H1 (cell line): Measurements from ENCODE around the gene KCNH5. TPM values are rescaled to one million over a fixed set of nuclear protein-coding genes. Genes with fewer than 3 reads are reported as not detected.

ENCODE experiments used
- CTCF ChIA-PET: fragments of 300-600 bp; sonication (Branson Sonifier 250); formaldehyde crosslinking; loops from one replicate; lab custom pipeline; 2021; ENCODE audit not compliant: partially characterized antibody; lab: Charles Lee
- POLR2A ChIA-PET: fragments of 300-600 bp; sonication (Branson Sonifier 250); formaldehyde crosslinking; loops from one replicate; lab custom pipeline; 2021; ENCODE audit warnings: inconsistent platforms; ENCODE audit not compliant: partially characterized antibody; lab: Charles Lee
- DNase-seq, 2 experiments: peaks; one replicate each; pipeline versions ENCODE4 v3.0.0 to v3.0.0-alpha.2; 2010 to 2022; ENCODE audit warnings: low spot score in 2 of 2, low read depth in 1 of 2, mixed read lengths in 1 of 2
- FAIRE-seq: peaks from 2 replicates; lab custom pipeline; 2011; peaks lifted over from hg19 to GRCh38; lab: Jason Lieb, UNC
- H2AFZ ChIP-seq: 2 replicates; pipeline ENCODE4 v1.8.1; 2012; ENCODE audit warnings: low read length, inconsistent platforms
- H2AK5ac ChIP-seq: 2 replicates; pipeline ENCODE4 v1.6.1; 2013; ENCODE audit warnings: low read depth, low read length
- H2BK120ac ChIP-seq: replicated peaks from 2 replicates; pipeline ENCODE3; 2013; ENCODE audit warnings: low read depth, low read length, inconsistent platforms
- H2BK12ac ChIP-seq: 2 replicates; pipeline ENCODE4 v1.6.1; 2013; ENCODE audit warnings: low read depth, low read length
- H2BK15ac ChIP-seq: 2 replicates; pipeline ENCODE4 v1.6.1; 2013; ENCODE audit warnings: low read length
- H2BK20ac ChIP-seq: 2 replicates; pipeline ENCODE4 v1.6.1; 2013; ENCODE audit warnings: low read length
- H2BK5ac ChIP-seq: 2 replicates; pipeline ENCODE4 v1.6.1; 2013; ENCODE audit warnings: low read depth, low read length
- H3K14ac ChIP-seq: 2 replicates; pipeline ENCODE4 v1.6.1; 2013; ENCODE audit warnings: inconsistent platforms; ENCODE audit not compliant: insufficient read length
- H3K18ac ChIP-seq: 2 replicates; pipeline ENCODE4 v1.6.1; 2013; ENCODE audit warnings: low read length; ENCODE audit errors: extremely low read depth
- H3K23ac ChIP-seq: 2 replicates; pipeline ENCODE4 v1.6.1; 2013; ENCODE audit warnings: inconsistent platforms; ENCODE audit not compliant: insufficient read length
- H3K23me2 ChIP-seq: 2 replicates; pipeline ENCODE4 v1.6.1; 2013; ENCODE audit warnings: low read depth, low read length
- H3K27ac ChIP-seq: 2 replicates; pipeline ENCODE4 v1.6.1; 2011; ENCODE audit warnings: low read depth, low read length, inconsistent platforms
- H3K27me3 ChIP-seq, 4 experiments: replicated peaks in 1 of 4; 1 replicate in 1 of 4; 2 replicates in 3 of 4; pipeline versions ENCODE4 v1.6.1 to v1.8.1; 2011 to 2013; ENCODE audit warnings: low read length in 3 of 4, mild to moderate bottlenecking in 3 of 4, inconsistent platforms in 2 of 4, mixed read lengths in 2 of 4, moderate library complexity in 1 of 4; ENCODE audit not compliant: control insufficient read depth in 3 of 4, insufficient read depth in 3 of 4; ENCODE audit errors: extremely low read depth in 1 of 4
- H3K36me3 ChIP-seq, 4 experiments: 2 replicates each; pipeline versions ENCODE4 v1.6.1 to v1.8.1; 2011 to 2013; ENCODE audit warnings: mild to moderate bottlenecking in 4 of 4, low read length in 3 of 4, moderate library complexity in 2 of 4, control low read depth in 1 of 4, inconsistent platforms in 1 of 4; ENCODE audit not compliant: insufficient read depth in 4 of 4, control insufficient read depth in 2 of 4
- H3K4ac ChIP-seq: replicated peaks from 2 replicates; pipeline ENCODE3; 2013; ENCODE audit warnings: low read length, low read depth, mixed read lengths, inconsistent platforms; ENCODE audit not compliant: insufficient read length
- H3K4me1 ChIP-seq, 4 experiments: replicated peaks in 1 of 4; 1 replicate in 1 of 4; 2 replicates in 3 of 4; pipeline versions ENCODE4 v1.6.1 to v1.8.1; 2011 to 2013; ENCODE audit warnings: low read length in 3 of 4, inconsistent platforms in 2 of 4, mixed read lengths in 1 of 4; ENCODE audit not compliant: insufficient read depth in 4 of 4, control insufficient read depth in 3 of 4
- H3K4me2 ChIP-seq, 2 experiments: 2 replicates each; pipeline versions ENCODE4 v1.6.1 to v1.8.1; 2011 to 2013; ENCODE audit warnings: low read depth in 2 of 2, low read length in 2 of 2, control low read depth in 1 of 2, inconsistent platforms in 1 of 2, mild to moderate bottlenecking in 1 of 2; ENCODE audit not compliant: insufficient read depth in 1 of 2
- H3K4me3 ChIP-seq, 4 experiments: fragments of 200-600, 300-600 bp in 1 of 4; sonication (generic), shearing (Covaris generic), sonication (Bioruptor Twin) in 1 of 4; 2 replicates each; pipeline versions ENCODE4 v1.5.1 to v1.8.1; 2011 to 2016; ENCODE audit warnings: low read length in 4 of 4, low read depth in 3 of 4, control low read depth in 2 of 4, inconsistent platforms in 2 of 4, mild to moderate bottlenecking in 2 of 4, mixed read lengths in 1 of 4, moderate library complexity in 1 of 4; ENCODE audit not compliant: insufficient read depth in 2 of 4; ENCODE audit errors: extremely low read depth in 1 of 4
- H3K56ac ChIP-seq: replicated peaks from 2 replicates; pipeline ENCODE3; 2013; ENCODE audit warnings: low read depth, mild to moderate bottlenecking, mixed read lengths, low read length, inconsistent platforms; ENCODE audit not compliant: insufficient read length
- H3K79me1 ChIP-seq: 2 replicates; pipeline ENCODE4 v1.6.1; 2013; ENCODE audit warnings: low read depth, low read length, control low read depth
- H3K79me2 ChIP-seq, 2 experiments: 2 replicates each; pipeline versions ENCODE4 v1.6.1 to v1.8.1; 2012 to 2013; ENCODE audit warnings: low read length in 2 of 2, mild to moderate bottlenecking in 2 of 2, inconsistent platforms in 1 of 2; ENCODE audit not compliant: insufficient read depth in 2 of 2, control insufficient read depth in 1 of 2
- H3K9ac ChIP-seq, 4 experiments: replicated peaks in 1 of 4; 1 replicate in 1 of 4; 2 replicates in 3 of 4; pipeline versions ENCODE4 v1.6.1 to v1.8.1; 2011 to 2013; ENCODE audit warnings: low read depth in 3 of 4, low read length in 3 of 4, control low read depth in 2 of 4, mild to moderate bottlenecking in 2 of 4, moderate library complexity in 2 of 4, inconsistent platforms in 1 of 4; ENCODE audit errors: extremely low read depth in 1 of 4
- H3K9me3 ChIP-seq, 2 experiments: 2 replicates each; pipeline versions ENCODE4 v1.6.1 to v1.8.1; 2012 to 2013; ENCODE audit warnings: mild to moderate bottlenecking in 2 of 2, moderate library complexity in 2 of 2, control low read depth in 1 of 2, inconsistent platforms in 1 of 2, low read depth in 1 of 2, low read length in 1 of 2, mixed read lengths in 1 of 2; ENCODE audit not compliant: insufficient read depth in 2 of 2
- H4K20me1 ChIP-seq, 2 experiments: replicated peaks in 1 of 2; 2 replicates each; pipeline versions ENCODE3 to v1.8.1; 2011 to 2013; ENCODE audit warnings: inconsistent platforms in 2 of 2, low read length in 2 of 2, mild to moderate bottlenecking in 1 of 2; ENCODE audit not compliant: insufficient read depth in 2 of 2, control insufficient read depth in 1 of 2
- H4K5ac ChIP-seq: 2 replicates; pipeline ENCODE4 v1.6.1; 2013; ENCODE audit warnings: low read length, low read depth, mixed read lengths, inconsistent platforms; ENCODE audit not compliant: insufficient read length
- H4K8ac ChIP-seq: 2 replicates; pipeline ENCODE4 v1.8.0; 2013; ENCODE audit warnings: mild to moderate bottlenecking, moderate library complexity, low read length, inconsistent platforms; ENCODE audit not compliant: insufficient read depth; ENCODE audit errors: extremely low read depth
- H4K91ac ChIP-seq: replicated peaks from 2 replicates; pipeline ENCODE3; 2013; ENCODE audit warnings: low read length, mixed read lengths, inconsistent platforms; ENCODE audit not compliant: insufficient read length
- RAD21 ChIP-seq, 2 experiments: IDR thresholded peaks in 1 of 2; conservative IDR thresholded peaks in 1 of 2; 2 replicates each; pipeline ENCODE4 v1.6.1; 2011; ENCODE audit warnings: low read depth in 2 of 2, low read length in 2 of 2, improper control_type of control experiment in 1 of 2, inconsistent platforms in 1 of 2, mild to moderate bottlenecking in 1 of 2, moderate library complexity in 1 of 2
- SIRT6 ChIP-seq: IDR thresholded peaks from one replicate; pipeline ENCODE4 v1.7.1; 2012; ENCODE audit warnings: low read length, inconsistent platforms
- WGBS, 2 experiments: shearing (Covaris generic) in 1 of 2; methylation state at CpG; one replicate each; pipeline versions ENCODE4 v1.1.6 to v1.1.7; 2013 to 2015; ENCODE audit warnings: low lambda C conversion rate in 2 of 2, mixed read lengths in 2 of 2, inconsistent platforms in 1 of 2, low coverage in 1 of 2, missing lambda C conversion rate in 1 of 2; ENCODE audit not compliant: insufficient replicate concordance in 2 of 2, insufficient coverage in 1 of 2, insufficient read length in 1 of 2; ENCODE audit errors: extremely low coverage in 1 of 2, missing lambda C conversion rate in 1 of 2; 5-methylcytosine and 5-hydroxymethylcytosine counted together
- polyA plus RNA-seq, 7 experiments: library from polyadenylated mRNA; depleted of rRNA in 3 of 7; stranded (reverse) in 5 of 7; unstranded in 2 of 7; fragments of >200 nt in 5 of 7; fragments of 200-250 nt in 2 of 7; gene quantifications; 1 replicate in 5 of 7; 2 replicates in 1 of 7; 4 replicates in 1 of 7; pipeline versions ENCODE4 v1.2.1 to v1.2.3, GENCODE V29; 2011 to 2013; ENCODE audit warnings: missing spikeins in 2 of 7, mixed read lengths in 2 of 7
- total RNA-seq: library from RNA; stranded (reverse); fragmentation: NEBNext Ultra II Directional; extraction: Animal tissue kit (Norgen Biotek cat#: 25700); gene quantifications from 2 replicates; pipeline ENCODE4 v1.2.1, GENCODE V29; 2021
- TF ChIP-seq, protein P1 (sequence below), 3 experiments: IDR thresholded peaks; 1 replicate in 2 of 3; 2 replicates in 1 of 3; pipeline versions ENCODE4 v1.5.1 to v1.6.1; 2011; ENCODE audit warnings: low read length in 3 of 3, mild to moderate bottlenecking in 3 of 3, inconsistent platforms in 2 of 3, low read depth in 1 of 3, moderate library complexity in 1 of 3; ENCODE audit not compliant: insufficient read depth in 1 of 3; ENCODE audit errors: control extremely low read depth in 1 of 3

Gene KCNH5
- total and polyA plus RNA-seq, 2 of the 8 experiments (the other 6 are each of a cell fraction or from before 2014, with no cell fraction given) = 0.24 to 0.50 TPM

- ChIA-PET CTCF (interaction anchor here (0.7 to 1.7 kb wide), 11 partner anchors 9 to 488 kb away, joined by 3 to 4 read pairs (median 3); no protein-coding TSS in a partner anchor), POLR2A (interaction anchor here (0.6 kb wide), 1 partner anchor 114 kb away, joined by 4 read pairs; no protein-coding TSS in a partner anchor)
- Histone ChIP-seq H3K9me3 (no peaks in the 10 kb centered on the region), H3K14ac (no peak overlapping the region), H3K79me1 (no peaks in the 10 kb centered on the region), H4K8ac (no peak overlapping the region), H2AFZ (no peak overlapping the region), H2BK5ac (no peak overlapping the region), H3K36me3 (no peaks in the 10 kb centered on the region; a peak in 1 of 8 replicates), H3K79me2 (no peaks in the 10 kb centered on the region), H2BK15ac (no peak overlapping the region), H3K18ac (no peak overlapping the region), H3K56ac (no peak overlapping the region), H2BK120ac (no peak overlapping the region), H3K4me1 (peaks cover 0 to 10% (median 6%) of the 10 kb centered on the region in 4 experiments; a peak in 5 of 7 replicates), H3K27me3 (no peaks in the 10 kb centered on the region; a peak in 1 of 7 replicates), H4K20me1 (no peaks in the 10 kb centered on the region), H3K23ac (no peak overlapping the region), H2BK12ac (no peak overlapping the region), H2AK5ac (no peak overlapping the region), H2BK20ac (no peak overlapping the region), H3K27ac (no peak overlapping the region), H3K23me2 (no peaks in the 10 kb centered on the region), H3K4me3 (no peak overlapping the region), H3K4ac (no peak overlapping the region), H4K5ac (no peak overlapping the region), H3K9ac (no peak overlapping the region), H3K4me2 (no peak overlapping the region), H4K91ac (no peak overlapping the region)
- whole genome bisulfite sequencing, 2 experiments = 93% methylated on average over 4 of the region's 4 CpGs; no CpG with 5 or more reads in 1 of the 2 experiments
- DNase-seq (no peak), FAIRE-seq (no peak)
- TF ChIP-seq RAD21 (IDR thresholded peaks at IDR 0.05 in 1 of 2, conservative IDR thresholded peaks at IDR 0.05 in 1 of 2; ENCODE audit: low read depth in 2 of 2, low read length in 2 of 2) = peak in 1 of 2 experiments; percentile 30; a peak in 2 of 4 replicates
- TF ChIP-seq SIRT6 = no peak
- TF ChIP-seq, protein P1, sequence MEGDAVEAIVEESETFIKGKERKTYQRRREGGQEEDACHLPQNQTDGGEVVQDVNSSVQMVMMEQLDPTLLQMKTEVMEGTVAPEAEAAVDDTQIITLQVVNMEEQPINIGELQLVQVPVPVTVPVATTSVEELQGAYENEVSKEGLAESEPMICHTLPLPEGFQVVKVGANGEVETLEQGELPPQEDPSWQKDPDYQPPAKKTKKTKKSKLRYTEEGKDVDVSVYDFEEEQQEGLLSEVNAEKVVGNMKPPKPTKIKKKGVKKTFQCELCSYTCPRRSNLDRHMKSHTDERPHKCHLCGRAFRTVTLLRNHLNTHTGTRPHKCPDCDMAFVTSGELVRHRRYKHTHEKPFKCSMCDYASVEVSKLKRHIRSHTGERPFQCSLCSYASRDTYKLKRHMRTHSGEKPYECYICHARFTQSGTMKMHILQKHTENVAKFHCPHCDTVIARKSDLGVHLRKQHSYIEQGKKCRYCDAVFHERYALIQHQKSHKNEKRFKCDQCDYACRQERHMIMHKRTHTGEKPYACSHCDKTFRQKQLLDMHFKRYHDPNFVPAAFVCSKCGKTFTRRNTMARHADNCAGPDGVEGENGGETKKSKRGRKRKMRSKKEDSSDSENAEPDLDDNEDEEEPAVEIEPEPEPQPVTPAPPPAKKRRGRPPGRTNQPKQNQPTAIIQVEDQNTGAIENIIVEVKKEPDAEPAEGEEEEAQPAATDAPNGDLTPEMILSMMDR (IDR thresholded peaks at IDR 0.05; ENCODE audit: control extremely low read depth in 1 of 3, insufficient read depth in 1 of 3, low read depth in 1 of 3, low read length in 3 of 3) = peak in 1 of 3 experiments; percentile 24; a peak in 1 of 4 replicates
These were observed 377.8 kb downstream of the KCNH5 start for GRCh38 chr14:62667421-62667914.
